Fibroblast of pulmonary artery (primary cell): ENCODE results near the gene ST6GALNAC2.
"Not testable (repeated sequence)": the region's sequence is repeated elsewhere in the genome, so short reads cannot be mapped to it uniquely, and the experiment has no call there.

Experiments used
- DNase-seq: peaks from one replicate; pipeline ENCODE4 v3.0.0-alpha.2; 2010; ENCODE audit warnings: low read depth
- H3K4me3 ChIP-seq: replicated peaks from 2 replicates; pipeline ENCODE4 v1.5.1; 2011; ENCODE audit warnings: low read depth, mild to moderate bottlenecking, control low read depth, low read length, moderate library complexity
- CTCF ChIP-seq: IDR thresholded peaks from 2 replicates; pipeline ENCODE4 v1.5.1; 2011; ENCODE audit warnings: mild to moderate bottlenecking, control low read depth, low read length, inconsistent platforms; ENCODE audit errors: missing control alignments

Gene ST6GALNAC2

GRCh38 chr17:76560036-76560876, 25.4 kb downstream of the ST6GALNAC2 start:
- TF ChIP-seq CTCF, result no peak
- DNase-seq, result no peak
- H3K4me3 ChIP-seq, result peak overlapping the region; percentile 28

- not testable (repeated sequence) for DNase-seq
- H3K4me3 ChIP-seq, result peak overlapping the region; percentile 99
Measured at GRCh38 chr17:76559460-76559859, 26.2 kb downstream of the ST6GALNAC2 start.

GRCh38 chr17:76558198-76559095, 27.2 kb downstream of the ST6GALNAC2 start:
- peak overlapping the region; percentile 99 for H3K4me3 ChIP-seq
- peak; percentile 42 for DNase-seq
- TF ChIP-seq CTCF, result peak; percentile 53

GRCh38 chr17:76557368-76558197, 28.1 kb downstream of the ST6GALNAC2 start:
- TF ChIP-seq CTCF, result peak; percentile 57
- peak overlapping the region; percentile 99 for H3K4me3 ChIP-seq
- DNase-seq, result peak; percentile 98

GRCh38 chr17:76556765-76557367, 28.8 kb downstream of the ST6GALNAC2 start:
- no peak for TF ChIP-seq CTCF
- peak overlapping the region; percentile 99 for H3K4me3 ChIP-seq
- DNase-seq, result peak; percentile 84

GRCh38 chr17:76554131-76554530, 31.5 kb downstream of the ST6GALNAC2 start:
- H3K4me3 ChIP-seq, result no peak overlapping the region
- no peak for TF ChIP-seq CTCF
- DNase-seq, result no peak
